Endodermal cell (in vitro differentiated cells): ENCODE data around the gene KCNK1. TPM values are rescaled to one million over a fixed set of nuclear protein-coding genes. Genes with fewer than 3 reads are reported as not detected.

Experiments
- DNase-seq: peaks from one replicate; pipeline ENCODE4 v3.0.0-alpha.2; 2017
- H3K27ac ChIP-seq: 2 replicates; pipeline ENCODE4 v1.5.1; 2013; ENCODE audit warnings: mild to moderate bottlenecking, low read depth, low read length, moderate library complexity
- H3K27me3 ChIP-seq: 2 replicates; pipeline ENCODE4 v1.6.1; 2013; ENCODE audit warnings: mild to moderate bottlenecking, low read length, moderate library complexity; ENCODE audit not compliant: insufficient read depth, control insufficient read depth, poor library complexity, severe bottlenecking
- H3K36me3 ChIP-seq: 2 replicates; pipeline ENCODE4 v1.7.0; 2013; ENCODE audit warnings: mild to moderate bottlenecking, low read length, moderate library complexity; ENCODE audit not compliant: control insufficient read depth, insufficient read depth
- H3K4me1 ChIP-seq: one replicate; pipeline ENCODE4 v1.7.0; 2013; ENCODE audit warnings: low read length; ENCODE audit not compliant: control insufficient read depth, insufficient read depth
- H3K4me3 ChIP-seq: 2 replicates; pipeline ENCODE4 v1.5.1; 2013; ENCODE audit warnings: mild to moderate bottlenecking, low read length, moderate library complexity
- H3K9ac ChIP-seq: 2 replicates; pipeline ENCODE4 v1.6.1; 2013; ENCODE audit warnings: mild to moderate bottlenecking, low read length, moderate library complexity; ENCODE audit not compliant: poor library complexity, severe bottlenecking; ENCODE audit errors: extremely low read depth
- H3K9me3 ChIP-seq: 2 replicates; pipeline ENCODE4 v1.6.1; 2013; ENCODE audit warnings: mild to moderate bottlenecking, low read length, moderate library complexity; ENCODE audit not compliant: control insufficient read depth
- H3K27ac Mint-ChIP-seq: 2 replicates; pipeline ENCODE4 v1.8.0; 2020; ENCODE audit warnings: mixed read lengths
- H3K27me3 Mint-ChIP-seq: 2 replicates; pipeline ENCODE4 v1.8.0; 2021; ENCODE audit warnings: mild to moderate bottlenecking, mixed read lengths; ENCODE audit not compliant: insufficient read depth
- H3K36me3 Mint-ChIP-seq: 2 replicates; pipeline ENCODE4 v1.8.0; 2020; ENCODE audit warnings: low read depth, mixed read lengths
- H3K4me1 Mint-ChIP-seq: 2 replicates; pipeline ENCODE4 v1.8.0; 2020; ENCODE audit warnings: mixed read lengths
- H3K4me3 Mint-ChIP-seq: 2 replicates; pipeline ENCODE4 v1.8.0; 2020; ENCODE audit warnings: mild to moderate bottlenecking, moderate library complexity, mixed read lengths
- H3K9me3 Mint-ChIP-seq: 2 replicates; pipeline ENCODE4 v1.8.0; 2020; ENCODE audit warnings: mild to moderate bottlenecking, mixed read lengths
- CTCF ChIP-seq: fragments of 200-600 bp; sonication (generic); conservative IDR thresholded peaks from 2 replicates; pipeline ENCODE4 v1.5.0; 2021; ENCODE audit warnings: antibody characterized with exemption, mild to moderate bottlenecking
- WGBS, 2 experiments: methylation state at CpG; one replicate each; pipeline versions ENCODE4 v1.1.5 to v1.1.7; 2013; ENCODE audit warnings: missing lambda C conversion rate in 2 of 2, mixed read lengths in 1 of 2; ENCODE audit not compliant: insufficient coverage in 1 of 2, insufficient read length in 1 of 2; 5-methylcytosine and 5-hydroxymethylcytosine counted together
- total RNA-seq, 2 donors: library from RNA; stranded (reverse); fragmentation: NEBNext Ultra II Directional in 1 of 2; extraction: Animal tissue kit (Norgen Biotek cat#: 25700) in 1 of 2; gene quantifications; 2 replicates in 1 of 2; 3 replicates in 1 of 2; pipeline ENCODE4 v1.2.1, GENCODE V29; 2021

KCNK1 gene
- total RNA-seq, 2 donors from 2014 or later: 50.1 to 55.7 TPM

GRCh38 chr1:233654658-233655280 lies 40.9 kb downstream of the KCNK1 start:
- no peak overlapping the region for H3K27ac ChIP-seq

DNA sequence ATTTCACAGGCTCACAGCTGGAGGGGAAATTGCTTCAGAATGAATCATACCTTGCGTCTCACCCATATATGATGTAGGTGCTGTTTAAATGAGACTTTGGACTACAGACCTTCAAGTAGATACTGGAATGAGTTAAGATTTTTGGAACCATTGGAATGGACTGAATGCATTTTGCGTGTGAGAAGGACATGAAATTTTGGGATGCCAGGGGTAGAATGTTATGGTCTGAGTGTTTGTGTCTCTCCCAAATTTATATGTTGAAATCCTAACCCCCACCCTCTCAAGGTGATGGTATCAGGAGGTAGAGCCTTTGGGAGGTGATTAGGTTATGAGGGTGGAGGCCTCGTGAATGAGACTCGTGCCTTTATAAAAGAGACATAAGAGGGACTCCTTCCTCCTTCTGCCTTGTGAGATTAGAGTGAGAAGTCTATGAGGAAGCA lies 41.4 kb downstream of the KCNK1 start:
- H3K9me3 Mint-ChIP-seq: no peaks in the 10 kb centered on the region
- 75 to 97% methylated on average over 3 to 4 of the region's 4 CpGs for WGBS, 2 experiments
- H3K9me3 ChIP-seq: peaks cover under 1% of the 10 kb centered on the region
- H3K4me1 ChIP-seq: peaks cover 3% of the 10 kb centered on the region
- H3K9ac ChIP-seq: no peak overlapping the region
- no peak overlapping the region for H3K4me3 Mint-ChIP-seq
- no peak overlapping the region for H3K27ac ChIP-seq
- H3K27me3 ChIP-seq: no peaks in the 10 kb centered on the region
- H3K4me1 Mint-ChIP-seq: peaks cover 52% of the 10 kb centered on the region
- H3K4me3 ChIP-seq: no peak overlapping the region
- H3K27me3 Mint-ChIP-seq: no peaks in the 10 kb centered on the region
- H3K27ac Mint-ChIP-seq: no peak overlapping the region
- DNase-seq: no peak
- H3K36me3 ChIP-seq: peaks cover 15% of the 10 kb centered on the region
- no peak for TF ChIP-seq CTCF
- peaks cover 24% of the 10 kb centered on the region for H3K36me3 Mint-ChIP-seq

More at GRCh38 chr1:233654658-233655280, 40.9 kb downstream of the KCNK1 start:
- Mint-ChIP-seq H3K9me3 (no peaks in the 10 kb centered on the region), H3K36me3 (peaks cover 23% of the 10 kb centered on the region), H3K4me3 (no peak overlapping the region), H3K27me3 (no peaks in the 10 kb centered on the region), H3K27ac (no peak overlapping the region), H3K4me1 (peaks cover 53% of the 10 kb centered on the region)
- Histone ChIP-seq H3K36me3 (peaks cover 19% of the 10 kb centered on the region), H3K9me3 (peaks cover 6% of the 10 kb centered on the region), H3K4me1 (peaks cover 3% of the 10 kb centered on the region), H3K9ac (no peak overlapping the region), H3K4me3 (no peak overlapping the region), H3K27me3 (no peaks in the 10 kb centered on the region)
- no peak for TF ChIP-seq CTCF
- DNase-seq: no peak
- 96 to 97% methylated on average over 3 to 5 of the region's 5 CpGs for WGBS, 2 experiments

DNA sequence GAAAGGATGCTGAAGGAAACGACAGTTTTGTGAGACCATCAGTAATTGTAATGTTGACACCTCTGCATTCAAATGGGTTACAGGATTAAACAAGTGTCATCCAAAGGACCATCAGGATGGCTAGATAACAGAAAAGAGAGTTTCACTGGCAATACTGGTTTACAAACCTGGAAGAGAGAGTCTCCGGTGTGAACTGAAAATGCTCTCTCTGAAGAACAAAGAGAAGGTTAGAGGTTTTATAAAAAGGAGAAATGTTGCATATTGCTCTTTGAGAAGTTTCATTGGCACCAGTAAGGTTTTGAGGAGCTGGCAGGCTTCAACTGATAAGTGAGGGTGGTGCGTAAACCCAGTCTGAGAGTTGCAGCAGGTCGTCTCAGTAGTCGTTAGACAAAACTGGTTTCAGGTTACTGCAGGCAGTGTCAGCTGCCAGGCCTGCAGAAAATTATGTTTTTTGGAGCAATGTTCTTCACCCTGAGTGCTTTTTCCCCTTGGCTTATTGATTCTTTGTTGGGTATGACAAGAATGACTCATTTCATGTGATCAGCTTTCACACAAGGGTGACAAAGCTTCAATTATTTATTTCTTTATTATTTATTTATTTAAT lies 42.2 kb downstream of the KCNK1 start:
- Histone ChIP-seq H3K27ac (no peak overlapping the region), H3K4me3 (no peak overlapping the region), H3K9me3 (no peaks in the 10 kb centered on the region), H3K9ac (no peak overlapping the region), H3K36me3 (peaks cover 16% of the 10 kb centered on the region), H3K27me3 (no peaks in the 10 kb centered on the region), H3K4me1 (peaks cover 3% of the 10 kb centered on the region)
- no peak for DNase-seq
- Mint-ChIP-seq H3K27me3 (no peaks in the 10 kb centered on the region), H3K27ac (no peak overlapping the region), H3K36me3 (peaks cover 30% of the 10 kb centered on the region), H3K4me1 (peaks cover 45% of the 10 kb centered on the region), H3K9me3 (no peaks in the 10 kb centered on the region), H3K4me3 (no peak overlapping the region)
- TF ChIP-seq CTCF: no peak
- WGBS, 2 experiments: 83 to 89% methylated on average over 5 of the region's 5 CpGs
